Ishikawa (cell line): ENCODE data around the gene TUBAL3.

ENCODE experiments used
- CEBPB ChIP-seq: IDR thresholded peaks from 2 replicates; pipeline ENCODE4 v1.6.1; 2012
- EP300 ChIP-seq: IDR thresholded peaks from 2 replicates; pipeline ENCODE4 v1.6.1; 2012; ENCODE audit warnings: borderline replicate concordance
- FOXM1 ChIP-seq: IDR thresholded peaks from 2 replicates; pipeline ENCODE4 v1.6.1; 2012; ENCODE audit warnings: low read depth, borderline replicate concordance
- MAX ChIP-seq: IDR thresholded peaks from 2 replicates; pipeline ENCODE4 v1.6.1; 2012
- RAD21 ChIP-seq: IDR thresholded peaks from 2 replicates; pipeline ENCODE4 v1.6.1; 2012; ENCODE audit warnings: low read depth
- REST ChIP-seq: IDR thresholded peaks from 2 replicates; pipeline ENCODE4 v1.6.1; 2012; ENCODE audit warnings: low read depth, mild to moderate bottlenecking
- TAF1 ChIP-seq: IDR thresholded peaks from 2 replicates; pipeline ENCODE4 v1.6.1; 2012; ENCODE audit warnings: low read depth, mild to moderate bottlenecking
- TCF12 ChIP-seq: IDR thresholded peaks from 2 replicates; pipeline ENCODE4 v1.6.1; 2012; ENCODE audit warnings: low read depth
- TEAD4 ChIP-seq: IDR thresholded peaks from 2 replicates; pipeline ENCODE4 v1.6.1; 2012
- USF1 ChIP-seq: IDR thresholded peaks from 2 replicates; pipeline ENCODE4 v1.6.1; 2012
- YY1 ChIP-seq: IDR thresholded peaks from 2 replicates; pipeline ENCODE4 v1.6.1; 2012; ENCODE audit warnings: low read depth
- ZBTB7A ChIP-seq: IDR thresholded peaks from 2 replicates; pipeline ENCODE4 v1.6.1; 2012; ENCODE audit warnings: low read depth

- TF ChIP-seq MAX (no peak), EP300 (no peak), USF1 (no peak), TCF12 (no peak), YY1 (no peak), REST (no peak), TAF1 (no peak), RAD21 (no peak), TEAD4 (no peak), CEBPB (no peak), FOXM1 (no peak), ZBTB7A (no peak)
These were observed 55.3 kb downstream of the TUBAL3 start for GRCh38 chr10:5349362-5349761.
